CD4-positive, alpha-beta T cell treated with Interleukin-4 for 4 hours (primary cell): ENCODE data around the gene TPH2.

Experiments used
- DNase-seq: peaks from one replicate; pipeline ENCODE4 v3.0.0-alpha.2; 2020

Gene TPH2

GRCh38 chr12:71938728-71939385, at the start of gene TPH2:
Gene TPH2, plus strand, starts transcription at chr12:71938845. Its CDS starts 142 bp downstream, at chr12:71938987.
- no peak for DNase-seq

GRCh38 chr12:71890475-71890874, 48.2 kb upstream of the TPH2 start:
- no peak for DNase-seq

GRCh38 chr12:71892059-71892458, 46.6 kb upstream of the TPH2 start:
- DNase-seq = no peak

GRCh38 chr12:71896205-71896882, 42.3 kb upstream of the TPH2 start:
- DNase-seq = no peak

- no peak for DNase-seq
These were observed 38.6 kb upstream of the TPH2 start for GRCh38 chr12:71900091-71900490.

- no peak for DNase-seq
These were observed 34.0 kb upstream of the TPH2 start for GRCh38 chr12:71904629-71905028.

- no peak for DNase-seq
These were observed 3.1 kb upstream of the TPH2 start for GRCh38 chr12:71935594-71935993.

GRCh38 chr12:71940068-71940467, 1.4 kb downstream of the TPH2 start:
- DNase-seq = no peak

- no peak for DNase-seq
These were observed 2.5 kb downstream of the TPH2 start for GRCh38 chr12:71941174-71941573.

GRCh38 chr12:71942259-71942658, 3.6 kb downstream of the TPH2 start:
- no peak for DNase-seq

GRCh38 chr12:71942703-71943102, 4.1 kb downstream of the TPH2 start:
- no peak for DNase-seq

GRCh38 chr12:71945121-71945520, 6.5 kb downstream of the TPH2 start:
- DNase-seq = no peak

- DNase-seq = no peak
These were observed 7.2 kb downstream of the TPH2 start for GRCh38 chr12:71945883-71946282.

GRCh38 chr12:71947645-71948105, 9.0 kb downstream of the TPH2 start:
- DNase-seq = no peak

GRCh38 chr12:71948390-71948789, 9.7 kb downstream of the TPH2 start:
- DNase-seq = no peak

GRCh38 chr12:71949646-71950045, 11.0 kb downstream of the TPH2 start:
- DNase-seq = no peak

GRCh38 chr12:71950404-71950803, 11.8 kb downstream of the TPH2 start:
- no peak for DNase-seq

GRCh38 chr12:71950819-71951218, 12.2 kb downstream of the TPH2 start:
- no peak for DNase-seq

- no peak for DNase-seq
These were observed 15.6 kb downstream of the TPH2 start for GRCh38 chr12:71954083-71954778.

- no peak for DNase-seq
These were observed 16.2 kb downstream of the TPH2 start for GRCh38 chr12:71954861-71955260.

GRCh38 chr12:71955970-71956369, 17.3 kb downstream of the TPH2 start:
- no peak for DNase-seq

- DNase-seq = no peak
These were observed 19.4 kb downstream of the TPH2 start for GRCh38 chr12:71958056-71958455.

GRCh38 chr12:71958457-71958856, 19.8 kb downstream of the TPH2 start:
- no peak for DNase-seq

GRCh38 chr12:71958993-71959578, 20.4 kb downstream of the TPH2 start:
- DNase-seq = no peak
